Mucosa of descending colon (tissue), 3 donors: ENCODE results near the gene TRIM25. TPM values are rescaled to one million over a fixed set of nuclear protein-coding genes. Genes with fewer than 3 reads are reported as not detected.

Source experiments
- ATAC-seq: fragments of 200-7000 bp; cut with Tn5 transposase; one replicate; pipeline ENCODE4 v1.9.1; 2020; ENCODE audit warnings: mild to moderate bottlenecking, moderate library complexity
- DNase-seq, 3 donors: peaks; one replicate each; pipeline ENCODE4 v3.0.0-alpha.2; 2020
- H3K36me3 ChIP-seq: fragments of 200-600 bp; one replicate; pipeline ENCODE4 v1.8.0; 2021; ENCODE audit warnings: low read depth, mild to moderate bottlenecking
- H3K4me1 ChIP-seq: fragments of 200-600 bp; one replicate; pipeline ENCODE4 v1.8.0; 2021; ENCODE audit warnings: low read depth, mild to moderate bottlenecking
- H3K4me3 ChIP-seq: fragments of 200-600 bp; one replicate; pipeline ENCODE4 v1.8.0; 2021; ENCODE audit warnings: mild to moderate bottlenecking
- H3K9me3 ChIP-seq: fragments of 200-600 bp; one replicate; pipeline ENCODE4 v1.8.0; 2021; ENCODE audit warnings: mild to moderate bottlenecking
- CTCF ChIP-seq: fragments of 200-600 bp; IDR thresholded peaks from one replicate; pipeline ENCODE4 v1.8.0; 2022; ENCODE audit warnings: antibody characterized with exemption, mild to moderate bottlenecking
- intact Hi-C, 2 donors: fragments of 100-400 bp; cut with DNase I in 1 of 2; cut with micrococcal nuclease in 1 of 2; formaldehyde crosslinking; loops; one replicate each; pipeline versions ENCODE4 v1.11.0 to v1.11.1; 2022; cut with DNase I, micrococcal nuclease
- total RNA-seq, 3 donors: library from RNA; stranded (reverse); fragmentation: NEBNext Ultra II Directional in 2 of 3; extraction: Animal tissue kit (Norgen Biotek cat#: 25700) in 2 of 3; gene quantifications; one replicate each; pipeline versions ENCODE4 v1.2.1 to v1.2.4, GENCODE V29; 2021 to 2023
- donor health status: DM: no; HTN: no; CAD: no; lungs with moderate emphysema.
- donor health status: DM: no; HTN: no; CAD: no.
- donor health status: DM: no; HTN: yes; CAD: no.

TRIM25 gene
- total RNA-seq, 3 donors from 2014 or later, result 76.1 to 130 (median 115) TPM

- no peaks in the 10 kb centered on the region for H3K36me3 ChIP-seq
- H3K4me3 ChIP-seq, result no peak overlapping the region
- peaks cover 8% of the 10 kb centered on the region for H3K9me3 ChIP-seq
- peaks cover 26% of the 10 kb centered on the region for H3K4me1 ChIP-seq
- DNase-seq (no peak), ATAC-seq (peak; percentile 66)
- no peak for TF ChIP-seq CTCF
- intact Hi-C loops, result no loop called here
These were observed 26.0 kb downstream of the TRIM25 start for GRCh38 chr17:56887552-56888467.

GRCh38 chr17:56887105-56887504, 26.7 kb downstream of the TRIM25 start:
- intact Hi-C loops, result no loop called here
- Histone ChIP-seq H3K9me3 (peaks cover 8% of the 10 kb centered on the region), H3K4me3 (no peak overlapping the region), H3K4me1 (peaks cover 26% of the 10 kb centered on the region), H3K36me3 (no peaks in the 10 kb centered on the region)
- ATAC-seq, result no peak
- no peak for DNase-seq
- TF ChIP-seq CTCF, result no peak

- no peak overlapping the region for H3K4me3 ChIP-seq
- intact Hi-C loops, result no loop called here
- ATAC-seq (peak; percentile 83), DNase-seq (peak in 2 of 3 donors; percentile 68 to 73)
- no peaks in the 10 kb centered on the region for H3K36me3 ChIP-seq
- TF ChIP-seq CTCF, result no peak
- H3K4me1 ChIP-seq, result peaks cover 26% of the 10 kb centered on the region
- H3K9me3 ChIP-seq, result peaks cover 8% of the 10 kb centered on the region
These were observed 27.5 kb downstream of the TRIM25 start for GRCh38 chr17:56886288-56886731.

- H3K9me3 ChIP-seq, result peaks cover 8% of the 10 kb centered on the region
- no peak for ATAC-seq
- intact Hi-C loops, result no loop called here
- H3K36me3 ChIP-seq, result no peaks in the 10 kb centered on the region
- TF ChIP-seq CTCF, result no peak
- H3K4me3 ChIP-seq, result no peak overlapping the region
- DNase-seq, result no peak
- peaks cover 26% of the 10 kb centered on the region for H3K4me1 ChIP-seq
These were observed 28.6 kb downstream of the TRIM25 start for GRCh38 chr17:56885312-56885657.

- H3K36me3 ChIP-seq, result no peaks in the 10 kb centered on the region
- no peak for TF ChIP-seq CTCF
- peaks cover 26% of the 10 kb centered on the region for H3K4me1 ChIP-seq
- ATAC-seq, result peak; percentile 69
- DNase-seq, result peak in 2 of 3 donors; percentile 45 to 65
- no peak overlapping the region for H3K4me3 ChIP-seq
- H3K9me3 ChIP-seq, result peaks cover 8% of the 10 kb centered on the region
- intact Hi-C loops, result no loop called here
These were observed 29.2 kb downstream of the TRIM25 start for GRCh38 chr17:56884483-56885311.
